ENCODE data around the gene SLC7A4. TPM values are rescaled to one million over a fixed set of nuclear protein-coding genes. Genes with fewer than 3 reads are reported as not detected.

SLC7A4 gene
- 1 to 10 TPM in 1 of 4 donors, under 1 TPM in 1, not detected in 2; 0.64 to 4.1 TPM for total RNA-seq

- Histone ChIP-seq H3K27me3 (peaks cover 25% of the 10 kb centered on the region), H3K27ac (peak within 1 kb of the TSS in 1 of 4 donors; percentile 11), H3K4me3 (peak within 1 kb of the TSS in 3 of 4 donors; percentile 24 to 30 (median 28)), H3K9me3 (no peaks in the 10 kb centered on the region), H3K4me1 (peaks cover 7 to 9% (median 7%) of the 10 kb centered on the region in 4 donors), H3K36me3 (no peaks in the 10 kb centered on the region)
- intact Hi-C loops (cut with DNase I; ENCODE audit: low total_unique reads) (no loop called here), in situ Hi-C loops (cut with MboI; ENCODE audit: low pct_ligation_motif_present in 1 of 4, low pct_unique_long_range_greater_than_20kb in 1 of 4, low sequenced_read_pairs in 3 of 4) (no loop called here)
- TF ChIP-seq EP300 (IDR thresholded peaks at IDR 0.05; ENCODE audit: low read depth), result no peak
- no peak for TF ChIP-seq POLR2AphosphoS5 (IDR thresholded peaks at IDR 0.05)
- 21% methylated on average over 38 of the region's 59 CpGs; no CpG with 5 or more reads in 1 of the 2 donors for WGBS, 2 donors (ENCODE audit: low coverage in 1 of 2)
- DNase-seq, result peak; percentile 17
These were observed at the start of gene SLC7A4 for GRCh38 chr22:21032037-21032867. Gene SLC7A4, minus strand, starts transcription at chr22:21032561. Its CDS starts 749 bp downstream, at chr22:21031812.

DNA sequence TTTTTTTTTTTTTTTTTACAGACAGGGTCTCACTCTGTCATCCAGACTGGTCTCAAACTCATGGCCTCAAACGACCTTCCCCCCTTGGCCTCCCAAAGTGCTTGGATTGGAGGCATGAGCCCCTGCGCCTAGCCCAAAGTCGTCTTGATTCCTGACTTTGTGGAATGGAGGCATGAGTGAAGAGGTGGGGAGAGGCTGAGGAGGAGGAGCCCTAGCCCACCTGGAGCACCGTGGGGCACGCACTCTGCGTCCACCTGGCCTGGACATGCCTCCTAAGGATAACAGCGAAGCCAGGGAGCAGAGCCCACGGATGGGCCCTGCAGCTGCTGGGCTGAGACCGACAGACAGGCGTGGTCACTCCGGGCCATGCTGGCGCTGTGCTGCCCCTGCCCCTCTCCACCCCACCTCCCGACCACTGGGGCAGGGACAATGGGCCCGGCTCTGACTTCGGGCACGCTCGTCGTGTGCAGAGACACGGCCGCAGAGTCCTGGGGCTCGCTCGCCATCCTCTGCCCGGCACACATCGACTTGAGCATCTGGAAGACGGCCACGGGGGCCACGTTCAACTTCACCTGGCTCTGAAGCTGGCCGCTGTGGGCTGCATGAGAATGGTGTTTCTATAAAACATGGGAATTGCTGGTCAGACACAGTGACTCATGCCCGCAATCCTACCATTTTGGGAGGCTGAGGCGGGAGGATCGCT lies 48.2 kb upstream of the SLC7A4 start:
- Histone ChIP-seq H3K9me3 (no peaks in the 10 kb centered on the region), H3K27me3 (no peaks in the 10 kb centered on the region), H3K4me1 (no peaks in the 10 kb centered on the region), H3K4me3 (no peak overlapping the region), H3K36me3 (no peaks in the 10 kb centered on the region), H3K27ac (no peak overlapping the region)
- in situ Hi-C loops (cut with MboI; ENCODE audit: low pct_ligation_motif_present in 1 of 4, low pct_unique_long_range_greater_than_20kb in 1 of 4, low sequenced_read_pairs in 3 of 4), result loop anchor here in 2 of 4 donors (25.0 kb wide), 2 partner anchors 193 to 507 kb away; no protein-coding TSS in a partner anchor
- intact Hi-C loops (cut with DNase I; ENCODE audit: low total_unique reads), result no loop called here
- no peak for DNase-seq
- 86% methylated on average over 28 of the region's 31 CpGs; no CpG with 5 or more reads in 1 of the 2 donors for WGBS, 2 donors (ENCODE audit: low coverage in 1 of 2)
- TF ChIP-seq POLR2A (IDR thresholded peaks at IDR 0.05), result no peak
- TF ChIP-seq POLR2AphosphoS5 (IDR thresholded peaks at IDR 0.05), result no peak
- no peak for TF ChIP-seq CTCF (IDR thresholded peaks at IDR 0.05)
- TF ChIP-seq EP300 (IDR thresholded peaks at IDR 0.05; ENCODE audit: low read depth), result no peak

DNA sequence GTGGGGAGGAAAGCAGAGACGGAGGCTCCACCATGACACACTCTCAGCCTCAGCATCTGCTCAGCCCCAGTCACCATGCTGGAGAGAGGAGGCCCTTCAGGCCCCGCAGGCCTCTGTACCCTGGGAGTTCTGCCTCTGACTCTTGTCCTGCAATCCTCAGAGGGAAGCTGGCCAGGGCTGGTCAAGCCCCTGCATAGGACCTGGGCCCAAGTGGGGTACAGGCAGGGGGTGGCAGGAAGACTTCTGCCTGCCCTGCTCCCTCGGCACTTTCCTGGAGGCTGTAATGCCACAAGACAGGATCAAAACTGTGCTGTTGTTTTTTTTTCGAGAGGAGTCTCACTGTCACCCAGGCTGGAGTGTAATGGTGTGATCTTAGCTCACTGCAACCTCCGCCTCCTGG lies 47.1 kb upstream of the SLC7A4 start:
- TF ChIP-seq CTCF (IDR thresholded peaks at IDR 0.05) (no peak), POLR2AphosphoS5 (IDR thresholded peaks at IDR 0.05) (no peak), POLR2A (IDR thresholded peaks at IDR 0.05) (no peak), EP300 (IDR thresholded peaks at IDR 0.05; ENCODE audit: low read depth) (no peak)
- DNase-seq, result no peak
- in situ Hi-C loops (cut with MboI; ENCODE audit: low pct_ligation_motif_present in 1 of 4, low pct_unique_long_range_greater_than_20kb in 1 of 4, low sequenced_read_pairs in 3 of 4) (loop anchor here in 2 of 4 donors (25.0 kb wide), 2 partner anchors 192 to 508 kb away; no protein-coding TSS in a partner anchor), intact Hi-C loops (cut with DNase I; ENCODE audit: low total_unique reads) (loop anchor here (10.0 kb wide), 1 partner anchor 55 kb away; no protein-coding TSS in a partner anchor)
- Histone ChIP-seq H3K27me3 (no peaks in the 10 kb centered on the region), H3K9me3 (no peaks in the 10 kb centered on the region), H3K36me3 (no peaks in the 10 kb centered on the region), H3K27ac (no peak overlapping the region), H3K4me1 (no peaks in the 10 kb centered on the region), H3K4me3 (no peak overlapping the region)
- WGBS, 2 donors (ENCODE audit: low coverage in 1 of 2), result 83 to 87% methylated on average over 4 to 5 of the region's 5 CpGs

GRCh38 chr22:21078916-21079315 lies 46.6 kb upstream of the SLC7A4 start:
- intact Hi-C loops (cut with DNase I; ENCODE audit: low total_unique reads), result loop anchor here (10.0 kb wide), 1 partner anchor 54 kb away; no protein-coding TSS in a partner anchor
- in situ Hi-C loops (cut with MboI; ENCODE audit: low pct_ligation_motif_present in 1 of 4, low pct_unique_long_range_greater_than_20kb in 1 of 4, low sequenced_read_pairs in 3 of 4), result loop anchor here in 2 of 4 donors (25.0 kb wide), 2 partner anchors 192 to 508 kb away; no protein-coding TSS in a partner anchor
- 78 to 92% methylated on average over 7 to 10 of the region's 11 CpGs for WGBS, 2 donors (ENCODE audit: low coverage in 1 of 2)
- TF ChIP-seq POLR2AphosphoS5 (IDR thresholded peaks at IDR 0.05) (no peak), EP300 (IDR thresholded peaks at IDR 0.05; ENCODE audit: low read depth) (no peak)
- no peaks in the 10 kb centered on the region for H3K36me3 ChIP-seq
- DNase-seq, result no peak
- H3K4me1 ChIP-seq, result no peaks in the 10 kb centered on the region
- H3K27me3 ChIP-seq, result no peaks in the 10 kb centered on the region
- H3K9me3 ChIP-seq, result no peaks in the 10 kb centered on the region
- no peak overlapping the region for H3K4me3 ChIP-seq
- H3K27ac ChIP-seq, result no peak overlapping the region

All from transverse colon (tissue), 4 donors.